ENCODE results near the gene ORC2.
"Not testable (repeated sequence)": the region's sequence is repeated elsewhere in the genome, so short reads cannot be mapped to it uniquely, and the experiment has no call there.

ORC2 gene

GRCh38 chr2:200963124-200963917 is at the start of gene ORC2:
ORC2 (minus strand) TSS chr2:200963660; CDS start chr2:200958123, 5,537 bp downstream.
- in situ Hi-C loops (cut with HindIII; ENCODE audit: low pct_ligation_motif_present, low pct_unique_long_range_greater_than_20kb, low sequenced_read_pairs), result no loop called here
- peak; percentile 97 for DNase-seq

GRCh38 chr2:201008296-201008829 is 44.9 kb upstream of the ORC2 start:
- in situ Hi-C loops (cut with HindIII; ENCODE audit: low pct_ligation_motif_present, low pct_unique_long_range_greater_than_20kb, low sequenced_read_pairs), result no loop called here

GRCh38 chr2:201007584-201007998 is 44.1 kb upstream of the ORC2 start:
- no peak for DNase-seq
- in situ Hi-C loops (cut with HindIII; ENCODE audit: low pct_ligation_motif_present, low pct_unique_long_range_greater_than_20kb, low sequenced_read_pairs), result no loop called here

More at GRCh38 chr2:201008296-201008829, 44.9 kb upstream of the ORC2 start:
- no peak for DNase-seq

- peak; percentile 45 for DNase-seq
- in situ Hi-C loops (cut with HindIII; ENCODE audit: low pct_ligation_motif_present, low pct_unique_long_range_greater_than_20kb, low sequenced_read_pairs), result no loop called here
These were observed 43.2 kb upstream of the ORC2 start for GRCh38 chr2:201006704-201007103.

- in situ Hi-C loops (cut with HindIII; ENCODE audit: low pct_ligation_motif_present, low pct_unique_long_range_greater_than_20kb, low sequenced_read_pairs), result no loop called here
- no peak for DNase-seq
These were observed 40.9 kb upstream of the ORC2 start for GRCh38 chr2:201004370-201004769.

GRCh38 chr2:200993097-200993496 is 29.6 kb upstream of the ORC2 start:
- DNase-seq, result no peak
- in situ Hi-C loops (cut with HindIII; ENCODE audit: low pct_ligation_motif_present, low pct_unique_long_range_greater_than_20kb, low sequenced_read_pairs), result no loop called here

GRCh38 chr2:200987137-200987536 is 23.7 kb upstream of the ORC2 start:
- DNase-seq, result no peak
- in situ Hi-C loops (cut with HindIII; ENCODE audit: low pct_ligation_motif_present, low pct_unique_long_range_greater_than_20kb, low sequenced_read_pairs), result no loop called here

- DNase-seq, result no peak
- in situ Hi-C loops (cut with HindIII; ENCODE audit: low pct_ligation_motif_present, low pct_unique_long_range_greater_than_20kb, low sequenced_read_pairs), result no loop called here
These were observed 22.3 kb upstream of the ORC2 start for GRCh38 chr2:200985799-200986198.

GRCh38 chr2:200976710-200977109 is 13.2 kb upstream of the ORC2 start:
- no peak for DNase-seq
- in situ Hi-C loops (cut with HindIII; ENCODE audit: low pct_ligation_motif_present, low pct_unique_long_range_greater_than_20kb, low sequenced_read_pairs), result no loop called here

GRCh38 chr2:200975672-200976071 is 12.2 kb upstream of the ORC2 start:
- in situ Hi-C loops (cut with HindIII; ENCODE audit: low pct_ligation_motif_present, low pct_unique_long_range_greater_than_20kb, low sequenced_read_pairs), result no loop called here
- no peak for DNase-seq

GRCh38 chr2:200970057-200970456 is 6.6 kb upstream of the ORC2 start:
- in situ Hi-C loops (cut with HindIII; ENCODE audit: low pct_ligation_motif_present, low pct_unique_long_range_greater_than_20kb, low sequenced_read_pairs); DNase-seq: not testable (repeated sequence)

- in situ Hi-C loops (cut with HindIII; ENCODE audit: low pct_ligation_motif_present, low pct_unique_long_range_greater_than_20kb, low sequenced_read_pairs), result no loop called here
- DNase-seq, result no peak
These were observed 5.3 kb upstream of the ORC2 start for GRCh38 chr2:200968735-200969134.

- DNase-seq, result no peak
- in situ Hi-C loops (cut with HindIII; ENCODE audit: low pct_ligation_motif_present, low pct_unique_long_range_greater_than_20kb, low sequenced_read_pairs), result no loop called here
These were observed 4.7 kb upstream of the ORC2 start for GRCh38 chr2:200968162-200968561.

GRCh38 chr2:200966770-200967169 is 3.3 kb upstream of the ORC2 start:
- in situ Hi-C loops (cut with HindIII; ENCODE audit: low pct_ligation_motif_present, low pct_unique_long_range_greater_than_20kb, low sequenced_read_pairs), result no loop called here
- DNase-seq, result peak; percentile 32

- in situ Hi-C loops (cut with HindIII; ENCODE audit: low pct_ligation_motif_present, low pct_unique_long_range_greater_than_20kb, low sequenced_read_pairs), result no loop called here
- DNase-seq, result peak; percentile 13
These were observed 1.0 kb upstream of the ORC2 start for GRCh38 chr2:200964498-200964897.

- DNase-seq; in situ Hi-C loops (cut with HindIII; ENCODE audit: low pct_ligation_motif_present, low pct_unique_long_range_greater_than_20kb, low sequenced_read_pairs): not testable (repeated sequence)
These were observed 425 bp upstream of the ORC2 start for GRCh38 chr2:200963918-200964252.

GRCh38 chr2:200962811-200963123 is 693 bp downstream of the ORC2 start:
- in situ Hi-C loops (cut with HindIII; ENCODE audit: low pct_ligation_motif_present, low pct_unique_long_range_greater_than_20kb, low sequenced_read_pairs), result no loop called here
- no peak for DNase-seq

GRCh38 chr2:200961674-200962073 is 1.8 kb downstream of the ORC2 start:
- in situ Hi-C loops (cut with HindIII; ENCODE audit: low pct_ligation_motif_present, low pct_unique_long_range_greater_than_20kb, low sequenced_read_pairs), result no loop called here
- DNase-seq, result no peak

GRCh38 chr2:200950378-200950777 is 13.1 kb downstream of the ORC2 start:
- in situ Hi-C loops (cut with HindIII; ENCODE audit: low pct_ligation_motif_present, low pct_unique_long_range_greater_than_20kb, low sequenced_read_pairs), result no loop called here
- no peak for DNase-seq

GRCh38 chr2:200945395-200945729 is 18.1 kb downstream of the ORC2 start:
- in situ Hi-C loops (cut with HindIII; ENCODE audit: low pct_ligation_motif_present, low pct_unique_long_range_greater_than_20kb, low sequenced_read_pairs), result no loop called here
- no peak for DNase-seq
